ENCODE results near the gene GLIS1. TPM values are rescaled to one million over a fixed set of nuclear protein-coding genes. Genes with fewer than 3 reads are reported as not detected.

The GLIS1 gene
- total RNA-seq, 1 donor = 2.9 TPM

- Histone ChIP-seq H3K36me3 (ENCODE audit: insufficient read depth, low read length) (no peaks in the 10 kb centered on the region), H3K4me1 (ENCODE audit: insufficient read depth, low read length) (no peaks in the 10 kb centered on the region), H2AFZ (ENCODE audit: low read length) (no peak overlapping the region), H3K4me2 (ENCODE audit: insufficient read depth, low read length) (no peak overlapping the region), H3K27me3 (ENCODE audit: insufficient read depth, low read length) (no peaks in the 10 kb centered on the region), H3K9me3 (ENCODE audit: low read depth, low read length) (no peaks in the 10 kb centered on the region), H3K79me2 (ENCODE audit: insufficient read depth, low read length) (no peaks in the 10 kb centered on the region), H3K4me3 (ENCODE audit: insufficient read depth, low read length) (no peak overlapping the region), H3K27ac (ENCODE audit: low read depth, low read length) (no peak overlapping the region), H4K20me1 (ENCODE audit: insufficient read depth, low read length) (peaks cover 8% of the 10 kb centered on the region)
- no peak for DNase-seq (ENCODE audit: insufficient read length, low spot score, missing footprints)
- TF ChIP-seq CTCF (IDR thresholded peaks at IDR 0.05; ENCODE audit: extremely low read depth, low read depth, low read length) = no peak
Measured at GRCh38 chr1:53583868-53584776, 154.8 kb downstream of the GLIS1 start.

DNA sequence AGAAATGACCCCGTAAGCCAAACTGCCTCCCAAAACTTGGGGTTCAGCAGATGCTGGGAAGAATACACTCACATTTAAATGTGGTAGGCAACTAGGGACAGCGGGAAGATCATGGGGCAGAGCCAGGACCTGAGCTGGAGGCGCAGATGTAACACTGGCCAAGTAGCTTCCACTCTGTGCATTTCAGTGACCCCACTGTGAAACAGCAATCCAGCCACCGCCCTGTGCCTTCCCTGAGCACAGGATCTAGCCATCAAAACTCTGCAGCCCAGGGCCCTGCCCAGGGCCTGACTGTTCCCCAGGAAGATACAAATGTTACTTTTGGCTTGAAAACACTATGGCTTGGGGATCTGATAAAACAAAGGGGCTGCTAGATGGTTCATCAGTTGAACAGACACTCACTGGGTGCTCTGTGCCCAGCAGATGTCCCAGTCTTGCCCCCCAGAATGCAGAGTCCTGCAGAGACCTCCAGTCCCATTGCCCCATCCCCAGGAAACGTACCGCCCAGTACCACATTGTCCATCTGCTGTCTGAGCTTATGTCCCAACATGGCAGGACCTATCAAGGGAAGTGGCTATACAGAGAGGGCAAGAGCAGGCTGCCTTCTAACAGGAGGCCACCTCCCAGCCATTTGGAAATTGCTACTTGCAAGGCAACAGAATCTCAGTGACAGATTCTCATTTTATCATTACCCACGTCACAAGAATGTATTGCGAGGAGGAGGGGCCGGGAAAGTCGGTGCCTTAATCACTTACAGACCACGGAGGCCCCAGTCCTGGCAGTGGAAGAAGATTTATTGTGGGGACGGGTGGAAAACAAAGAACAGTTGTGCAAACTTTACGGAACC is 155.7 kb downstream of the GLIS1 start:
- Histone ChIP-seq H3K4me3 (ENCODE audit: insufficient read depth, low read length) (no peak overlapping the region), H3K4me2 (ENCODE audit: insufficient read depth, low read length) (no peak overlapping the region), H2AFZ (ENCODE audit: low read length) (no peak overlapping the region), H3K27ac (ENCODE audit: low read depth, low read length) (no peak overlapping the region), H4K20me1 (ENCODE audit: insufficient read depth, low read length) (peaks cover 6% of the 10 kb centered on the region), H3K9me3 (ENCODE audit: low read depth, low read length) (no peaks in the 10 kb centered on the region), H3K27me3 (ENCODE audit: insufficient read depth, low read length) (no peaks in the 10 kb centered on the region), H3K36me3 (ENCODE audit: insufficient read depth, low read length) (no peaks in the 10 kb centered on the region), H3K4me1 (ENCODE audit: insufficient read depth, low read length) (no peaks in the 10 kb centered on the region), H3K79me2 (ENCODE audit: insufficient read depth, low read length) (no peaks in the 10 kb centered on the region)
- no peak for TF ChIP-seq CTCF (IDR thresholded peaks at IDR 0.05; ENCODE audit: extremely low read depth, low read depth, low read length)
- DNase-seq (ENCODE audit: insufficient read length, low spot score, missing footprints) = no peak

- peak; percentile 74 for DNase-seq (ENCODE audit: insufficient read length, low spot score, missing footprints)
Measured at GRCh38 chr1:53582211-53583020, 156.5 kb downstream of the GLIS1 start.

More at GRCh38 chr1:53582211-53583020, 156.5 kb downstream of the GLIS1 start:
- Histone ChIP-seq H2AFZ (ENCODE audit: low read length) (no peak overlapping the region), H3K27me3 (ENCODE audit: insufficient read depth, low read length) (no peaks in the 10 kb centered on the region), H3K79me2 (ENCODE audit: insufficient read depth, low read length) (no peaks in the 10 kb centered on the region), H3K4me1 (ENCODE audit: insufficient read depth, low read length) (no peaks in the 10 kb centered on the region), H3K27ac (ENCODE audit: low read depth, low read length) (no peak overlapping the region), H3K36me3 (ENCODE audit: insufficient read depth, low read length) (no peaks in the 10 kb centered on the region), H4K20me1 (ENCODE audit: insufficient read depth, low read length) (peaks cover 12% of the 10 kb centered on the region), H3K4me3 (ENCODE audit: insufficient read depth, low read length) (no peak overlapping the region), H3K9me3 (ENCODE audit: low read depth, low read length) (no peaks in the 10 kb centered on the region), H3K4me2 (ENCODE audit: insufficient read depth, low read length) (no peak overlapping the region)
- TF ChIP-seq CTCF (IDR thresholded peaks at IDR 0.05; ENCODE audit: extremely low read depth, low read depth, low read length) = no peak

All from osteoblast (primary cell).